HG03521 (cell line): ENCODE results near the gene NCKAP5L.

Source experiments
- ATAC-seq: cut with Tn5 transposase; IDR thresholded peaks from one replicate; pipeline ENCODE4 v1.9.1; 2021; ENCODE audit warnings: mild to moderate bottlenecking, moderate library complexity; ENCODE audit not compliant: unreplicated experiment

The NCKAP5L gene

GRCh38 chr12:49803693-49804450 is 24.3 kb downstream of the NCKAP5L start:
- ATAC-seq, result no peak

- no peak for ATAC-seq
Measured at GRCh38 chr12:49801141-49802063, 26.8 kb downstream of the NCKAP5L start.

DNA sequence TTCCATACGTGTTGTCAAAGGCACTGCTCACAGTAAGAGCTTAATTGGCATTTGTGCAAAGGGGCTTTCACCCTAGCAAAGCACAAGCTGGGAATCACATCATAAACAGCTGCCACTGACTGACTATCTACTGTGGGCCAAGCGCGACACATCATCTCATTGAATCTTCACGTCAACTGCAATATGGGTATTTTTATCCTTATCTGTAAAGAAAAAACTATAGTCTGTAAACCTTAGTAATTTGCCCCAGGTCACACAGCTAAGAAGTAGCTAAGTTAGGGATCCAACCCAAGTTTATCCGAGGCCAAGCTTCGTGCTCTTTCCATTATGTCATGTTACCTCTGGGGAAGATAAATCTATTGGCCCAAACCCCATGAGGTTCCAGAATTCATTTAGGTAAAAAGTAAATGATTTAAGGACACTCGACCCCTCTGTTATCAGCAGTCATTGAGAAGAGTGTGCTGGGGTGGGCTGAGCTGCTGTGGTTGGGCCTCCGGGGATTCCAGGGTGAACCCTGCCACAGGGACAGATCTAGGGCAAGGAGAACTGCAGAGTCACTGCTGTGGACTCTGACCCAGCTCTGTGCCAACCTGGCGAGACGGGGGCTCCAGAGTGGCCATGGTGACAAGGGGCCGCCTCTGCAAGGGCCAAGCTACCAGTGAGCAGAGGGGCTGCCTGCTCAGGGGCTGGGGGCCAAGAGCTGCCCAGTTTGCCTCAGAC is 27.6 kb downstream of the NCKAP5L start:
- no peak for ATAC-seq

DNA sequence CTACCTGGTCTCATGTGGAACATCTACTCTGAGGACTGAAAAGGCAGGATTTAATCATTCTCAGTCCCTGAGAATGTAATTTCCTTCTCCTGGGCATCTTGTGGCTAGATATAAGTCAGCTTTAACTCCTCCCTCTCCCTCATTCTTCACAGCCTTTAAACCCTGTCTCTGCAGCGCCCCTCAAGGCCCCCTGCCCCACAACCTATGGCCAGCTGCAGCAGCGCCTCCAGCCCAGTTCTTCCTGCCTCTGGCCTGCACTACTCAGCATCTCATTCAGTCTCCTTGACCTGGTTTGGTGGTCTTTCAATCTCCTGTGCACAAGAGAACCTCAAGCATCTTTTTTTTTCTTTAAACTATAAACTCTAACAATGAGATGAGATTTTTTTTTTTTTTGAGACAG is 29.3 kb downstream of the NCKAP5L start:
- no peak for ATAC-seq

DNA sequence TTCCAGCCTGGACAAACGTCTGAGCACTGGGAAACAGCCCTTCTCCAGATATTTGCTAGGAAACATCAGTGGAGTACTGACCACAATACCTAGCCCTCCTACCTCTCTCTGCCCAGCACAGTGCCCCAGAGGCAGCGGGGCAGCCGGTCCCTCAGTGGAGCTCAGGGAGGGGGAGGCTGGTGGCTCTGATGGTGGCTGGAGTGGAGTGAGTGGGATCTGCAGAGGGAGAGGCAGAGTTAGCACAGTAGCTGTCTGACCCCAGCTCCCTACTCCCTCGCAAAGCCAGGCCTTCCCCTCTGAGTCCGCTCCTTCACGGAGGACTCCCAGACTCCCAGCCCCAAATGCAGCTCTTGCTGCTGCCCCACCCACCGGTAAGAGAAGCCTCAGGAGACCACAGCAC is 30.0 kb downstream of the NCKAP5L start:
- no peak for ATAC-seq

DNA sequence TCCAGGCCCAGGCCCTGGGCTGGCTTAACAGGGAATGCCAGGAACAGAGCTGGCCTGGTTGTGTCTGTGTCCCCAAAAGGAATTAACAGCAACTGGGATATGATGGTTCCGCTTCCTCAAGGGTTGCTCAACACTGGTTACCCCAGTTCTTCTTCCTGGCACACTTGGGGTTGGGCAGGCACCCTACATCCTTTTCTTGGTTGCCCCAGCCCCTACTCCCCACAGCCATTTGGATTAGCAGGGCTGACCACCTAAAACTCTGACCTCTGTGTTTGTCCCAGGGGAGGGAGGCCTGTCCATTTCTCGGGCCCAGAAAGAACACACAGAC is 30.8 kb downstream of the NCKAP5L start:
- no peak for ATAC-seq

- ATAC-seq, result no peak
Measured at GRCh38 chr12:49796606-49797448, 31.4 kb downstream of the NCKAP5L start.

DNA sequence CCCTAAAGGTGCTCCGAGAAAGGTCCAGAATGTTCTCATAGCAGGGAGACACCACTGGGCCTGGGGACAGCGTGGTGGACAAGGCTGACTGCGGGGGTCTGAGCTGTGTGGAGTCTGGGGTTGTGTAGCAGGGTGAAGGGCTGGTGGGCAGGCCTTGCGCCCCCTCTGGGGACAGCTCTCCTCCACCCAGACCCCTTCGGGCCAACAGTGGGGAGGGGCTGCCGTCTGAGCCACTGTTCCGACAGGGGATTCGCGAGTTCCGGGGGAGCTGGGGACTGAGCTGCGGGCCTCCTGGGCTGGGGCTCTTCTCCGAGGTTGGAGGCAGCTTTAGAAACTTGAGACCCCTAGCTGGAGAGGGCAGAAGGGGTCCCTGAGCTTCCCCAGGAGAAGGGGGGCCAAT is 32.1 kb downstream of the NCKAP5L start:
- ATAC-seq, result no peak

- ATAC-seq, result no peak
Measured at GRCh38 chr12:49795654-49796105, 32.5 kb downstream of the NCKAP5L start.

- ATAC-seq, result no peak
Measured at GRCh38 chr12:49794811-49795653, 33.2 kb downstream of the NCKAP5L start.

GRCh38 chr12:49794021-49794420 is 34.2 kb downstream of the NCKAP5L start:
- ATAC-seq, result no peak

DNA sequence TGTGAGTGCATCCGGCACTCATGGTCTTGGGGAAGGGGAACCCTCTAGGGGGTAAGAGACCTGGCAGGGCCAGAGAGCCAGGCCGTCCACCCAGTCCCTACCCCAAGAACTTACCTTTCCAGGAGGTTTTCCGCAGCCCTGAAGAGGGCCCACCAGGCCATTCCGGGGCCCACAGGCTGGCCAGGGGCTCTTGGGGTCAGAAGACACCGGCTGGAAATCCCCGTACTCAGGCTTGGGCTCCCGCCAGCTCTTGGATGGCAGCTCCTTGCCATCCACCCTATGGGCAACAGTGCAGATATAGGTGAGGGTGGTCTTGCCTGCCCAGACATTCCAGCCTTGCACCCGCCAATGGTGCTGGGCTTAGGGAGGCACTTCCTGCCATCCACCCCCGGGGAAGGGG is 34.6 kb downstream of the NCKAP5L start:
- no peak for ATAC-seq

DNA sequence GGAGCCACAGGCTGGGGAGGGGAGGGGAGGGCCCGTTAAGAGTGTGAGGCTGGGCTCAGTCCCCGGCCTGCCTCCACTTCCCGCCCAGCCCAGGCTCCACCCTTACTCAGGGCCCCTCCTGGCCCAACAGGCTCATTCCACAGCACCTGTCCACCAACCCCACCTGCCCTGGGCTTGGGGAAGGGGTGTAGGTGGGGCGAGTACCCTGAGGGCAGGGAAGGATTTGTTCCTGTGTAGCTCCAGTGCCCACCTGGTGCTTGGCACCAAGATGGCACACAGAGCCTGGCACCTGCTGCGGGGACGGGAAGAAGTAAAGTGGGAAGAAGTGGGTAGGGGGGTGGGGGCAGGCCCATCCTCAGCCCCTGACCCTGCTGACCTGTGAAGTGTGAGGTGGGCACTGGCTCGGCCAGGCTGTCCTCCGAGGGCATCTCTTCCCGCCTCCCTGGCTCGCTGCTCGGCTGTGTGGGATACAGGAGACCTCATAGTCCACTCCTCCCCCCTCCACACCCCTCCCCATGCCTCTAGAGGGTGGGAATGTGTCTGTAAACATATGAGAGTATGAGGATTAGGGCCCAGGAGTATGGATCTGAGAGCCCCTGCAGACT is 35.1 kb downstream of the NCKAP5L start:
- no peak for ATAC-seq

- ATAC-seq, result no peak
Measured at GRCh38 chr12:49792181-49792970, 35.8 kb downstream of the NCKAP5L start.

DNA sequence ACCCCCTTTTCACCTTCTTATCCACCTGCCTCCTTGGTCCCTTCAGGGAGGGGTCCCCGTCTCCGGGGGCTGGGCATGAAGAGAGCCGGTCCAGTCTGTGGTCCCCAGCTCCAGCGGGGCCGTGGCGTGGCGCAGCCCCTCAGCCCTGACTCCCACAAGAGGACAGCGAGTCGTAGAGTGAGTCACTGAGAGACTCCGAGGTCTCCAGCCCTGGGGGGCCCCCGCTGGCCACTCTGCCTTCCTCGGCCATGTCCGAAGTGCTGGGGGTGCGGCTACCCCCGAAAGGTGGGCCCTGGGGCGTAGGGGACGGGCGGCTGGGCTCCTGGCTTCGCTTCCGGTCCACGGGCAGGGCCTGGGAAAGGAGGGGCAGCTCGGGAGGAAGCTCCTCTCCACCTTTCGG is 36.5 kb downstream of the NCKAP5L start:
- no peak for ATAC-seq

GRCh38 chr12:49790741-49791555 is 37.3 kb downstream of the NCKAP5L start:
- ATAC-seq, result no peak

DNA sequence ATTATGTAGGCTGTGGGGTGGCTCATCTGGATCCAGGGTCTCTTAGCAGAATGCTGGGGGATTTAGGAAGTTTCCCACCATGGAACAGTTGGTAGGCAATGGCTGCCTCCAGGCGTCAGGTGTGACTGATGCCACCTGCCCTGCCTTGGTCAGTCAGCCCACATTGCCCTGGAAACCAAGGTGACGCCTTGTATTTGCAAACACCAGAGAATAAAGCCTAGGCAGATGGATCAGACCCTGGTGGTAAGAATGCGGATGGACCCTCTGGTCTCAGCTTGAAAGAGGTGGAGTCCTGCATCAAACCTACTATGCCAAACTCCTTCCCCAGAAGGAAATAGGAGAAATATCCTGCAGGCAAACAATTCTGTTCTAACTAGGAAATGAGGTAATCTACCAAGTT is 38.2 kb downstream of the NCKAP5L start:
- no peak for ATAC-seq

DNA sequence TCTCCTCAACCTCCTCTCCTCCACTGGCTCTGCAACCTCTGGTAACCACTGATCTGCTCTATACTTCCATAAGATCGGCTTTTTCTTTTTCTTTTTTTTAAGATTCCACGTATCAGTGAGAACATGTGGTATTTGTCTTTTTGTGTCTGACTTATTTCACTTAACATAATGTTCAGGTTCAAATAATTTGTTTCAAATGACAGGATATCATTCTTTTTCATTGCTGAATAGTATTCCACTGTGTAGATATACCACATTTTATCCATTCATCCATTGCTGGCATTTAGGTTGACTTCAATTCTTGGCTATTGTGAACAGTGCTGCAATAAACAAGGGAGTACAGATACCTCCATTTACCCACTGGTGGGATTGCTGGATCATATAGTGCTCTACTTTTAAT is 40.5 kb downstream of the NCKAP5L start:
- no peak for ATAC-seq
